ENCODE data around the gene SLC14A1.

DNA sequence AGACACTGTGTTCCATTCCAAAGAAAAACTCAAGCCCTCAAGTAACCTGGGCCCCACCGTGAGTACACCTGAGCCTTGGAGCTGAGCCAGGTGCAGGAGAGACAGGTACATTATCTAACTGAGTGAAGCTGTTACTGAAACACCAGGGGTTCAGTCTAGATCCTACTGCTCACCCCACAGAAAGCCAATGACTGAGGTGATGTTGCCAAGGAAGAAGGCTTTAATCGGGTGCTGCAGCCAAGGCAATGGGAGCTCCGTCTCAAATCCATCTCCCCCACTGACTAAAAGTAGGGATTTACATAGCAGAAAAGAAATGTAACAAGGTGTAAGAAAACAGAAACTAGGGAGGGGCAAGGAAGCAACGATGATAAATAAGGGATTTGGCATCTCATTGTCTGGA lies 15.2 kb upstream of the SLC14A1 start:
- TF ChIP-seq GATA3 (IDR thresholded peaks at IDR 0.05; ENCODE audit: low read depth, low read length) = no peak
- no peak for TF ChIP-seq GATA2 (IDR thresholded peaks at IDR 0.05; ENCODE audit: low read depth, low read length)
